ENCODE data around the gene RNU2-63P. TPM values are rescaled to one million over a fixed set of nuclear protein-coding genes. Genes with fewer than 3 reads are reported as not detected.
"Not testable (repeated sequence)": the region's sequence is repeated elsewhere in the genome, so short reads cannot be mapped to it uniquely, and the experiment has no call there.

The RNU2-63P gene
- polyA plus RNA-seq, 1 donor, result not detected

GRCh38 chr2:88028931-88029330 lies 12.6 kb upstream of the RNU2-63P start:
- no peak for DNase-seq (ENCODE audit: low read depth)

DNA sequence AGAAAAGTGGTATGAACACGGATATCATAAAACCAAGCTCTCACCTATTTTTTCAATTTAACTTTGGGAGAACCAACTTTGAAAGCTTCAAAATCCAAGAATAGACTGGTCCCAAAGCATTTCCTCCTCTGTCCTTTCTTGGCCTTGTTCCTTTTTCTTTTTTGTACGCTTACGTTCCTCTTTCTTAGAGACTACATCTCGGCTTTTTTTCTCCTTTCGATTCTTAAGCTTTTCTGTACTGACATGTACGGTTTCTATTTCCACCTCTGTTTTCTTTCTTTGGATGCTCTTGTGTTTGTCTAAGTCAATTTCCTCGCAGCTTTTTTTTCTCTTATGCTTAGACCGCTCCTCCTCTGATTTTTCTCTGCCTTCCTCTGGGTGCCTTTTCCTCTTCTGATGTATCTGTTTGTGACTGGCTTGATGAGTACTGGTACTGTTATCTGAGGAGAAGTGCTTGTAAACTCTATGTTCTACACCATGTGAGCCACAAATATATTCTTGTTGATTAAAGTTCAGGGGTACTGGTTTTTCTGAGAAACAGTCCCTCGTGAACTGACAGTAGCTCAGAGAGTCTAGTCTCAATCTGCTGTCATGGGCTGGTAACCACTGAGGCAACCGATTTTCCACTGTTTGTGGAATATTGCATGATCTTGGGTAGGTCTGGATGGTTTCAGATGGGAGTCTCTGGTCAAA lies 11.5 kb upstream of the RNU2-63P start:
- no peak for DNase-seq (ENCODE audit: low read depth)

GRCh38 chr2:88024509-88024908 lies 8.2 kb upstream of the RNU2-63P start:
- no peak for DNase-seq (ENCODE audit: low read depth)

DNA sequence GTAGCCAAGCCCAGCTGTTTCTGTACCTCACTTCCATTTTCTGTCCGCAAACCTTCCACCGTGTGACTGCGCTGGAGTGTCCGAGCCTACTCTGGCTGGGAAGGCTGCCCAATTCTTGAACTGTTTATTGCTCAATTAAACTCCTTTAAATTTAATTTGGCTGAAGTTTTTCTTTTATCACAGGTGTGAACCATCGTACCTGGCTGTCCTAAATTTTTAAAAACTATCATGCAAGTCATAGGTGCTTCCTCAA lies 6.2 kb upstream of the RNU2-63P start:
- DNase-seq (ENCODE audit: low read depth), result no peak

DNA sequence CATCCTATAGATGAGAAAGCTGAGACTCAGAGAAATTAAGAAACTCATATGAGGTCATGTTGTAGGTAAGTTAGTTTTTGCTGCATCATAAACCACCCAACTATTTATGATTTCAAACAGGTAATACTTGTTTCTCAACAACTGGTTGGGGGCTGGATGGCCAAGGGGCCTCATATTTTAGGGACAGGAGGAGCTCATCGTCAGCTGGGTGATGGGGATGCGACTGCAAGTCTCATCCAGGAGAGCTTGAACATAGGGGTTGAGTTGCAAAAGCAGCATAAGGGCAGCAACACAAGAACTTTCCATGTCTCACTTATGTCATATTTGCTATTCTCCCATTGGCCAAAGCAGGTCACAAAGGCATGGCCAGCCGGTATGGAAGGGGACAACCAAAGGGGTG lies 3.6 kb upstream of the RNU2-63P start:
- no peak for DNase-seq (ENCODE audit: low read depth)

DNA sequence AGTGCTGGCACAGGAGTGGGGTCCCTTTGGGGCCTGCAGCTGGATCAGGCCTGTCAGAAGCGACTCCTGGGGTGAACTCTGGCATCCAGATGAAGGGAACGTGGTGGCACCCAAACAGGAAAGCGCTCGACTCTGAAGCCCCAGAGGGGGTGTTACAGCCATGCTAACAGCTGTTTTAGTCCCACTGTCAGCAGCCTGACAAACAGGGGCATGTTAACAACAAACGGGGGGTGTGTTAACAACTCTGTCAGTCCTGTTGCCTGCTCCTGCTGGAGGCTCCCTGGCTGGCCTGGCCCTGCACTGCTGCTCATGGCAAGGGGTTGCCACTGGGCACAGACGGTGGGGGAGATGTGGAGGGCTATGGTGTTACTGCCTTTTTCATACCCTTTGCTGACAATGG lies 2.6 kb upstream of the RNU2-63P start:
- no peak for DNase-seq (ENCODE audit: low read depth)

DNA sequence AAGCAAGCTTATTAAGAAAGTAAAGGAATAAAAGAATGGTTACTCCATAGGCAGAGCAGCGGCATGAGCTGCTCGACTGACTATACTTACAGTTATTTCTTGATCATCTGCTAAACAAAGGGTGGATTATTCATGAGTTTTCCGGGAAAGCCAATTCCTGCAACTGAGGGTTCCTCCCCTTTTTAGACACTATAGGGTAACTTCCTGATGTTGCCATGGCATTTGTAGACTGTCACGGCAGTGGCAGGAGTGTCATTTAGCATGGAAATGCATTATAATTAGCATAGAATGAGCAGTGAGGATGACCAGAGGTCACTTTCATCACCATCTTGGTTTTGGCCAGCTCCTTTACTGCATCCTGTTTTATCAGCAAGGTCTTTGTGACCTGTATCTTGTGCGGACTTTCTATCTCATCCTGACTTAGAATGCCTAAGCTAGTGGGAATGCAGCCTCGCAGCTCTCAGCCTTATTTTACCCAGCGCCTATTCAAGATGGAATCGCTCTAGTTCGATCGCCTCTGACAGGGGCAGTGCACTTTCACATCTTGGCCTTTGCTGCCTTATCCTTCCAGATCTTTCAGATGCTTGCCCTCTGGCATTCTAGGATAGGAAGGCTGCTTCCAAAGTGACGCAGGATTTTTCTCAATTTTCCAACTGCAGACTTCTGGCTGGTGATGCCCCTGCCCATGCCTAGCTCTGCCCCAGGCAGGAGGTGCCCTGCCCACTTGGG lies 1.9 kb upstream of the RNU2-63P start:
- DNase-seq (ENCODE audit: low read depth), result not testable (repeated sequence)

DNA sequence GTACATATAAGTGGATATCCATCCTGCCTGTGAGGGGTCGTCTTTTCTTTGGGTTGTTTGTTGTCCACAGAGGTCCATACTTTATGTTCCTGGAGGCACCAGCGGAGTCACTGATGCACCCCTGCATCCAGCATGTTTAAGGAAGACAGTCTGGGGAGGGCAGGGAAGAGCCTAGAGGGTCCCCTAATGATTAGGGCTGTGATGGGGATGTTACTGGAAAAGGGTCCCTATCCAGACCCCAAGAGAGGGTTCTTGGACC lies 1.4 kb upstream of the RNU2-63P start:
- DNase-seq (ENCODE audit: low read depth), result not testable (repeated sequence)

DNA sequence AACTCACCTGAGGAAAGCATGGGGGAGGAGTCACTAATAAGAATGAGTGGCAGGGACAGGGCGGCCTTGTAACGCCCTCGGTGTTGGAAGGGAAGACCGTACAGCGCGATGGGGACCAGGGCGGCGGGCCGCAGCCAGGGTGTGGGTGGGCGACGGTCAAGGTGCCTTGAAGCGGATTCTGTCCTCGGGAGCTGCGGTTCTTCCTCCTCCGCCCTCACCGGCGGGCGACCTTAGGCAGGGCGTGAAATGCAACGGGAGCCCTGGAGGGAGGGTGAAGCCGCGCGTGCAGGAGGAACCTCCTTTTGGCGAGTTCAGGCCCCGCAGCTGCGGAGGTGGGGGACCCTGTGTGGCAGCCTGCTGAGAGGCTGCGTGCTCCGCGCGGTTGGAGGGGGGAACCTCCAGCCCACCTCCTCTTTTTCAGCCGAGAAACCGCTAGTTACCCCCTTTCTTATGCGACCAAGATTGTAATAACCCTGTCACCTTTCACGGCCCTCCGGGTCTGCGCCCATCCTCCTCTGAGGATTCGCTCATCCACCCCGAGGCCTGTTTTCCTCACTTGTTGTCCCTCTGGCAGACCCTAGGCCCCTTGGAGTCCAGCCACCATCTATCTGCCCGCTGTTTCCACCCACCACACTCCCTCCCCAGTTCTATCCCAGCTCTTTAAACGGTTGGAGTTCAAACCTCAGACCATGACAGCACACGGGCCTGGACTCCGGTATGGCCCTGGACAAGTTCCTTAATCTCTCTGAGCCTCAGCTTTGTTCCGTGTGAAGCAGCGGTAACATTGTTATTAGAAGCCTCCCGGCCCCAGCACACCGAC lies 823 bp upstream of the RNU2-63P start:
- no peak for DNase-seq (ENCODE audit: low read depth)

DNA sequence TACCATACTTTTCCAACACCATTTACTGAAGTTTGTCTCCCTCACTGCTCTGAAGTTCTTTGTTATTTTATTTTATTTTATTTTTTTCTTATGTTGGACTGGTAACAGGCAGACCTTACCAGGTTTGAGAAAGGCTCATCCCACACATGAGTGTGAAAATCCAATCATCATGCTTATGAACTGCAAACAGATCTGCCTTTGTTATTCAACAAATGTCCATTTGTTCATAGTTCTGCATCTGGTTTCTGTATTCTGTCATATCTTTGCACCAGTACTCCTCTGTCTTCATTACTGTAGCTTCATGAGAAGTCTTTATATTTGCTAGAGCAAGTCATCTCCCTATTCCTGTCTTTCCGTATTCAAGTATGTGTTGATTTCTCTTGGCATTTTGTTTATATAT lies 5.3 kb downstream of the RNU2-63P start:
- no peak for DNase-seq (ENCODE audit: low read depth)

DNA sequence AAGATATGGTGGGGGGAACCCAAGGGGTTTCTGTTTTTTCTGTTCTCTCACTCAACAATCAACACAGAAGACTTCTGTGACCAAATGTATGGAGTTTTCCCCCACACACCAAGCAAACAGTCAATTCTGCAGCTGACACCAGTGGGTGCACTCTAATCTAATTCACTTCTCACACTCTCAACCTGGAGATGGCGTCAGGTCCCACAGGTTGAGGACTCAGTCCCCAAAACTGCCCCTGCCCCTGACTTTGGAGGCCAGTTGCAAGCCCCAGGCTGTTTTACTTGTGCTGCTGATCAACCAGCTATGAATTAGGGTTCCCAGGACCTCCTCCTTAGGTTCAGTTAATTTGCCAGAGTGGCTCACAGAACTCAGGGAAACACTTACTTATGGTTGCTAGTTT lies 6.2 kb downstream of the RNU2-63P start:
- DNase-seq (ENCODE audit: low read depth), result no peak

DNA sequence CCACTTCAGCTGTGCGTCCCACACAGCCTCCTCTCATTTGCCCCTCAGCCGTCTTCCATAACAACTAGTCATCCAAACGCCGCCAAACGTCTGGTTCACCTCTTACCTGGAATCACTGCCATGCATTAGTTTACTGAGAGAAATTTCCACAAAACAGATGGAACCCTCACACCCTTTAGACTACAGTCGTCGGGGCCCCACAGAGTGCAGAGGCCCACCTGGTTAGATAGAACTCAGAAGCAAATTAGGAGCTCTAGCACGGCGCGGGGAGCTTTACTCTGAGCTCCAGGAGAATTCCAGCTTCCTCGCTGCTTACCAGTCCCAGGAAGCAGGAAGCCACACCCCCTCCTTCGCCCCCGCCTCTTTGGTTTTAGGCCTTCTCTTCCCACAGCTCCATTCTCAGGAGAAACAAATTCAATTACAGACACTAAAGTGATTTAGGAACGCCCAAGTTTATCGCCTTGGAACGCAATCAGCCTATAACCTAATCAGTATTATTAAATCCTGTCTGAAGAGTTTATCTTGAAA lies 9.4 kb downstream of the RNU2-63P start:
- no peak for DNase-seq (ENCODE audit: low read depth)

- no peak for DNase-seq (ENCODE audit: low read depth)
Observed at GRCh38 chr2:88005776-88006175, 10.6 kb downstream of the RNU2-63P start.

- DNase-seq (ENCODE audit: low read depth), result no peak
Observed at GRCh38 chr2:88003074-88003755, 13.1 kb downstream of the RNU2-63P start.

DNA sequence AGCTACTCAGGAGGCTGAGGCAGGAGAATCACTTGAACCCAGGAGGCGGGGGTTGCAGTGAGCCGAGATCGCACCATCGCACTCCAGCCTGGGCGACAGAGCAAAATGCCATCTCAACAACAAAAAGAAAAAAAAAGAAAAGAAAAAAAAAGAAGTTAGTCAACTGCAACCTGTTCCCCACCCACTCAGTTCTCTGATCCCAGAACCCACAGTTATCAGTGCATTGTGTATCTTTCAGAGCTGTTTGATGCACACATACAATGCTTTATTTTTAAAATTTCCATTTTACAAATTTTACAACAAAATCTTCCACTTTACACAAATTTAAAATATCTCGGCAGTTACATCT lies 14.0 kb downstream of the RNU2-63P start:
- no peak for DNase-seq (ENCODE audit: low read depth)

GRCh38 chr2:88000474-88000873 lies 15.9 kb downstream of the RNU2-63P start:
- DNase-seq (ENCODE audit: low read depth), result not testable (repeated sequence)

- no peak for DNase-seq (ENCODE audit: low read depth)
Observed at GRCh38 chr2:87996570-87996969, 19.8 kb downstream of the RNU2-63P start.

DNA sequence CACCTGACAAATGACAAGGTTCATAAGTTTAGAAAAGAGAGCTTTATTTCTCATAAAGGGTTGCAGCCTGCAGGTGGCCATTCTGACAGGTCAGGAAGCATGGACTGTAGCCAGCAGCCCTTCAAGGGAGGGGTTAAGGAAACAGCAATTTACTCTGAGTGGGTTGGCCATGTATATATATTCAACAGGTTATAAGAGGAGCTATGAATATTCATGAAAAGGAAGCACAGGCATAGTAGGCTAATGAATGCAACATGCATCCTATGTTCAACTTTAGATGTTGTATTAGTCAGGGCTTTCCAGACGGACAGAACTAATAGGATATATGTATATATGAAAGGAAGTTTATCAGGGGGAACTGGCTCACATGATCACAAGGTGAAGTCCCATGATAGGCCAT lies 20.6 kb downstream of the RNU2-63P start:
- DNase-seq (ENCODE audit: low read depth), result no peak

DNA sequence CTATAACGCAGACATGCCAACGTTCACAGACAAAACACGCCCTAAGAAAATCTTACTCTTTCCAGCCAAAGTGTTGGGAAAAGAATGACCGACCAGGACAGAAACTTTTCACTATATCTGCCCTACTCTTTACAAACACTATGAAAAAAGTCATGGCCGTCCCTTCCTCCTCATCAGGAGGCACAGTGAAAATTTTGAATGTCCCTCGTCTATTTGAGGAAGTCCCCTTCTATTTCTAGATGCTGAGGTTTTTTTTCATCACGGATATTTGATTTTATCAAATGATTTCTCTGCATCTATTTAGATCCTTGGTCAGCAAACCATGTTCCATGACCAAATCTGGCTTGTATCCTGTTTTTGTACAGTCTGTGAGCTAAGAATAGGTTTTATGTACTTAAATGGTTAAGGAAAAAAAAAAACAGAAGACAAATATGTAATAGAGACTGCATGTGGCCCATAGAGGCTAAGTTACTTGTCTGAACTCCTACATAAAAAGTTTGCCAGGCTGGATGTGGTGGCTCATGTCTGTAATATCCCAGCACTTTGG lies 22.0 kb downstream of the RNU2-63P start:
- DNase-seq (ENCODE audit: low read depth), result not testable (repeated sequence)

GRCh38 chr2:87992569-87992968 lies 23.8 kb downstream of the RNU2-63P start:
- DNase-seq (ENCODE audit: low read depth), result not testable (repeated sequence)

DNA sequence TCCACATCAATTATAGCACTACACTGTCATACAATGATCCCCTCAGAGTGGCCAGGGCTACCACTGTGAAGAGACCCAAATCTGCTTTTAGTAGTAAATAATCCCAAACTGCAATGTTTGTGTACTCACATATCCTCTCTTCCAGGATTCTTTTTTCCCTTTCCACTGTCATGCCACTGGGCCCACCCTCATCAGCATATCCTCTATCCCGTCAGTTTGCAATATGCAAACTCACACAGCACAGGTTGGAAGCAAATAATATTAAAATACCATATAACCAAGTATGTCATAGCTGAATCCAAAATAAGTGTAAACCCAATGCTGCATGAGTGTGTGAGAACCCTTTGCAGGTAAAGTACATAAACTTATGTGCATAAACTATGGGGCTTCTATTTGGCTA lies 28.9 kb downstream of the RNU2-63P start:
- DNase-seq (ENCODE audit: low read depth), result not testable (repeated sequence)

- not testable (repeated sequence) for DNase-seq (ENCODE audit: low read depth)
Observed at GRCh38 chr2:87985902-87986301, 30.4 kb downstream of the RNU2-63P start.
